Activated B cell treated with CpG ODN at 0.5 μM for 24 hours (primary cell): ENCODE measurements around the gene PSD. TPM values are rescaled to one million over a fixed set of nuclear protein-coding genes. Genes with fewer than 3 reads are reported as not detected.

Experiments used
- ATAC-seq: fragments of 200-7000 bp; cut with Tn5 transposase; one replicate; pipeline ENCODE4 v1.10.0; 2021; ENCODE audit warnings: low read depth, mild to moderate bottlenecking, moderate library complexity
- CTCF ChIA-PET: fragments of 350-600 bp; sonication (Branson Sonifier 250); formaldehyde crosslinking; loops from one replicate; lab custom pipeline; 2021; ENCODE audit warnings: antibody characterized with exemption; lab: Charles Lee
- POLR2A ChIA-PET: fragments of 350-600 bp; sonication (Branson Sonifier 250); formaldehyde crosslinking; loops from one replicate; lab custom pipeline; 2021; ENCODE audit warnings: antibody characterized with exemption; lab: Charles Lee
- DNase-seq: peaks from one replicate; pipeline ENCODE4 v3.0.0; 2022
- H3K27ac Mint-ChIP-seq: one replicate; pipeline ENCODE4 v1.8.0; 2020; ENCODE audit warnings: mixed read lengths
- H3K27me3 Mint-ChIP-seq: one replicate; pipeline ENCODE4 v1.8.0; 2021; ENCODE audit warnings: mixed read lengths
- H3K36me3 Mint-ChIP-seq: one replicate; pipeline ENCODE4 v1.8.0; 2021; ENCODE audit warnings: low read depth, mixed read lengths
- H3K4me1 Mint-ChIP-seq: one replicate; pipeline ENCODE4 v1.8.0; 2021; ENCODE audit warnings: mixed read lengths
- H3K4me3 Mint-ChIP-seq: one replicate; pipeline ENCODE4 v1.8.0; 2020; ENCODE audit warnings: mild to moderate bottlenecking, mixed read lengths
- H3K9me3 Mint-ChIP-seq: one replicate; pipeline ENCODE4 v1.8.0; 2020; ENCODE audit warnings: mixed read lengths
- CTCF ChIP-seq: fragments of 200-600 bp; IDR thresholded peaks from one replicate; pipeline ENCODE4 v1.8.0; 2022; ENCODE audit warnings: antibody characterized with exemption, mild to moderate bottlenecking
- intact Hi-C: fragments of 100-400 bp; cut with micrococcal nuclease; formaldehyde crosslinking; loops from one replicate; pipeline ENCODE4 v1.15.1; 2024
- total RNA-seq: library from RNA; stranded (reverse); gene quantifications from 2 replicates; pipeline ENCODE4 v1.2.3, GENCODE V29; 2022

The PSD gene
- total RNA-seq: 1.4 and 1.5 TPM in 2 replicates

GRCh38 chr10:102418622-102419268 is at the start of gene PSD:
Gene PSD, minus strand, starts transcription at chr10:102418785. Its CDS starts 1,747 bp downstream, at chr10:102417038.
- Mint-ChIP-seq H3K27ac (no peak within 1 kb of the TSS), H3K4me3 (peak within 1 kb of the TSS; percentile 98), H3K36me3 (peaks cover 14% of the 10 kb centered on the region), H3K27me3 (peaks cover 32% of the 10 kb centered on the region), H3K9me3 (no peaks in the 10 kb centered on the region), H3K4me1 (peaks cover 43% of the 10 kb centered on the region)
- ATAC-seq: no peak
- intact Hi-C loops: no loop called here
- ChIA-PET POLR2A (interaction anchor here (2.6 kb wide), 1 partner anchor 12 kb away, joined by 11 read pairs; no protein-coding TSS in a partner anchor), CTCF (no interaction called here)
- no peak for DNase-seq
- TF ChIP-seq CTCF: no peak

- no peak for DNase-seq
- Mint-ChIP-seq H3K27ac (no peak overlapping the region), H3K4me1 (peaks cover 5% of the 10 kb centered on the region), H3K4me3 (no peak overlapping the region), H3K36me3 (no peaks in the 10 kb centered on the region), H3K27me3 (no peaks in the 10 kb centered on the region), H3K9me3 (no peaks in the 10 kb centered on the region)
- no peak for TF ChIP-seq CTCF
- ChIA-PET POLR2A (no interaction called here), CTCF (interaction anchor here (0.7 kb wide), 1 partner anchor 15 kb away, joined by 3 read pairs; no protein-coding TSS in a partner anchor)
- no peak for ATAC-seq
- intact Hi-C loops: no loop called here
Measured at GRCh38 chr10:102467971-102468438, 49.4 kb upstream of the PSD start.

- intact Hi-C loops: no loop called here
- no peak for ATAC-seq
Measured at GRCh38 chr10:102467318-102467717, 48.7 kb upstream of the PSD start.

GRCh38 chr10:102465466-102465865 is 46.9 kb upstream of the PSD start:
- Mint-ChIP-seq H3K4me1 (peaks cover 29% of the 10 kb centered on the region), H3K36me3 (no peaks in the 10 kb centered on the region), H3K9me3 (no peaks in the 10 kb centered on the region), H3K4me3 (no peak overlapping the region), H3K27me3 (no peaks in the 10 kb centered on the region), H3K27ac (no peak overlapping the region)
- ChIA-PET CTCF (interaction anchor here (0.9 kb wide), 1 partner anchor 71 kb away, joined by 4 read pairs; no protein-coding TSS in a partner anchor), POLR2A (no interaction called here)
- DNase-seq (no peak), ATAC-seq (no peak)
- no peak for TF ChIP-seq CTCF
- intact Hi-C loops: no loop called here

More at GRCh38 chr10:102467318-102467717, 48.7 kb upstream of the PSD start:
- Mint-ChIP-seq H3K4me1 (peaks cover 11% of the 10 kb centered on the region), H3K36me3 (no peaks in the 10 kb centered on the region), H3K9me3 (no peaks in the 10 kb centered on the region), H3K27ac (no peak overlapping the region), H3K27me3 (no peaks in the 10 kb centered on the region), H3K4me3 (no peak overlapping the region)
- ChIA-PET CTCF (no interaction called here), POLR2A (no interaction called here)
- no peak for DNase-seq
- TF ChIP-seq CTCF: no peak

- Mint-ChIP-seq H3K27ac (no peak overlapping the region), H3K36me3 (no peaks in the 10 kb centered on the region), H3K27me3 (no peaks in the 10 kb centered on the region), H3K9me3 (no peaks in the 10 kb centered on the region), H3K4me1 (peaks cover 31% of the 10 kb centered on the region), H3K4me3 (no peak overlapping the region)
- ChIA-PET POLR2A (interaction anchor here (1.3 kb wide), 1 partner anchor 38 kb away, joined by 4 read pairs; the partner anchor contains the start of gene ACTR1A), CTCF (no interaction called here)
- no peak for ATAC-seq
- intact Hi-C loops: no loop called here
- TF ChIP-seq CTCF: no peak
- no peak for DNase-seq
Measured at GRCh38 chr10:102463983-102464382, 45.4 kb upstream of the PSD start.
